Keratinocyte (primary cell): ENCODE data around the gene RPS29.

Source experiments
- CTCF ChIP-seq, 3 experiments: IDR thresholded peaks in 1 of 3; conservative IDR thresholded peaks in 1 of 3; optimal IDR thresholded peaks in 1 of 3; 2 replicates in 2 of 3; 3 replicates in 1 of 3; pipeline versions ENCODE3 to v1.5.1; 2011; ENCODE audit warnings: low read length in 3 of 3, mild to moderate bottlenecking in 3 of 3, moderate library complexity in 2 of 3, control low read depth in 1 of 3, inconsistent platforms in 1 of 3; ENCODE audit not compliant: insufficient read depth in 2 of 3; ENCODE audit errors: extremely low read depth in 1 of 3
- EZH2 ChIP-seq: IDR thresholded peaks from one replicate; pipeline ENCODE4 v1.6.1; 2012; ENCODE audit warnings: inconsistent platforms, mild to moderate bottlenecking, low read length, moderate library complexity

- TF ChIP-seq CTCF (optimal IDR thresholded peaks at IDR 0.05 in 1 of 3, IDR thresholded peaks at IDR 0.05 in 1 of 3, conservative IDR thresholded peaks at IDR 0.05 in 1 of 3; ENCODE audit: extremely low read depth in 1 of 3, insufficient read depth in 2 of 3, low read length in 3 of 3) (no peak), EZH2 (no peak)
Measured at GRCh38 chr14:49553892-49554291, 32.3 kb downstream of the RPS29 start.
